SKM-1 treated with dmso at 0.1 percent for 144 hours (cell line): ENCODE results near the gene UNC5A.

Experiments used
- DNase-seq: peaks from one replicate; lab custom pipeline; 2025; ENCODE audit not compliant: unreplicated experiment; lab: John Stamatoyannopoulos, UW

The UNC5A gene

GRCh38 chr5:176819476-176819875, 9.1 kb downstream of the UNC5A start:
- DNase-seq, result no peak

GRCh38 chr5:176820937-176821336, 10.6 kb downstream of the UNC5A start:
- no peak for DNase-seq

GRCh38 chr5:176821441-176821840, 11.1 kb downstream of the UNC5A start:
- DNase-seq, result no peak

- DNase-seq, result no peak
Measured at GRCh38 chr5:176822041-176822792, 11.9 kb downstream of the UNC5A start.

GRCh38 chr5:176822793-176823481, 12.6 kb downstream of the UNC5A start:
- no peak for DNase-seq

- no peak for DNase-seq
Measured at GRCh38 chr5:176823869-176824412, 13.6 kb downstream of the UNC5A start.

- DNase-seq, result no peak
Measured at GRCh38 chr5:176824604-176825003, 14.2 kb downstream of the UNC5A start.

- no peak for DNase-seq
Measured at GRCh38 chr5:176825234-176825633, 14.9 kb downstream of the UNC5A start.

- no peak for DNase-seq
Measured at GRCh38 chr5:176825957-176826356, 15.6 kb downstream of the UNC5A start.

GRCh38 chr5:176827736-176828414, 17.5 kb downstream of the UNC5A start:
- no peak for DNase-seq

GRCh38 chr5:176829320-176829719, 19.0 kb downstream of the UNC5A start:
- no peak for DNase-seq

- DNase-seq, result no peak
Measured at GRCh38 chr5:176830422-176830994, 20.1 kb downstream of the UNC5A start.

GRCh38 chr5:176830995-176831423, 20.6 kb downstream of the UNC5A start:
- no peak for DNase-seq

- DNase-seq, result no peak
Measured at GRCh38 chr5:176831425-176831824, 21.1 kb downstream of the UNC5A start.

GRCh38 chr5:176832162-176832561, 21.8 kb downstream of the UNC5A start:
- DNase-seq, result no peak

- no peak for DNase-seq
Measured at GRCh38 chr5:176833286-176833685, 22.9 kb downstream of the UNC5A start.

GRCh38 chr5:176835918-176836317, 25.6 kb downstream of the UNC5A start:
- DNase-seq, result no peak

- no peak for DNase-seq
Measured at GRCh38 chr5:176836811-176837706, 26.7 kb downstream of the UNC5A start.

- DNase-seq, result no peak
Measured at GRCh38 chr5:176837707-176838115, 27.4 kb downstream of the UNC5A start.

- no peak for DNase-seq
Measured at GRCh38 chr5:176843673-176844072, 33.3 kb downstream of the UNC5A start.
